HUDEP-2 (cell line): ENCODE measurements around the gene CCZ1B.
"Not testable (repeated sequence)": the region's sequence is repeated elsewhere in the genome, so short reads cannot be mapped to it uniquely, and the experiment has no call there.

Source experiments
- DNase-seq, 76 experiments: peaks; one replicate each; lab custom pipeline; 2025; ENCODE audit not compliant: unreplicated experiment in 76 of 76; lab: John Stamatoyannopoulos, UW

CCZ1B gene

DNA sequence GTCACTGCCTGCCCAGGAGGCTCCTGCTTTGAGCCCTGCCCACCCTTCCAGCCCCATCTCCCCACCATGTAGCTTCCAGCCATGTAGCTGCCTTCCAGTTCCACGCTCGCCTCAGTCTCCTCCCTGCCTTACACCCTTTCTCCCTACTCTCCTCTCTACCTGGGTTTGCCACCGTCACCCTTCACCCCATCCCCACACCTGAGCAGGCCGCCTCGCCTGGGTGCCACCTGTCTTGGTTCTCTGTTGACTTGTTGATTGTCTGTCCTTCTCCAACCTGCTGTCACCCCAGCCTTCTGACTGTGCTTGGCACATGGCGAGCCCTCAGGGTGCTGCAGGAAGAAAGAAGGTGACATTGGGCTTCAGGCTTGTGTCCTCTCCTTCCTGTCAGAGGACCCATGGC is 75.9 kb downstream of the CCZ1B start:
- DNase-seq = not testable (repeated sequence)

DNA sequence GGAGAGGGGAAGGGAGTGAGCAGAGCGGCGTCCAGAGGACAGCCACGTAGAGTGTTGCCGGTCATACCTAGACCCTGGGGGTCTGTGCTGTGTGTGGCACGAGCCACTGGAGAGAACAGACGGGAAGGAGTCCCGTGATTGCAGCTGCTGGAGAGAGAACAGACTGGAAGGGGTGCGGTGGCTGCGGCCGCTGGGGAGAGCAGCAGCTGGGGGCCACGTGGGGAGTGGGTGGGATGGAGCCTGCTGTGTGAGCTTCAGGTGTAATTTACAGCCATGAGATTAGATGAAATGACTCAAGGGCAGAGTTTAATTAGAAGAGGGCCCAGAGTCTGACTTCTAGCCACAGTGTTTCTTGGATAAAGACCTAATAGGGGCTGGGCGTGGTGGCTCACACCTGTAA is 76.7 kb downstream of the CCZ1B start:
- not testable (repeated sequence) for DNase-seq
